K562 (cell line): ENCODE results near the gene CHD5. TPM values are rescaled to one million over a fixed set of nuclear protein-coding genes. Genes with fewer than 3 reads are reported as not detected.
A peak's percentile ranks its signal among the peaks of the same experiment; 100 is the strongest.

Experiments used
- BDP1 ChIP-seq: IDR thresholded peaks from 3 replicates; pipeline ENCODE4 v1.6.1; 2011; ENCODE audit not compliant: insufficient read length, insufficient read depth
- BRCA1 ChIP-seq, 2 experiments: fragments of 450-650 bp in 1 of 2; sonication (generic) in 1 of 2; formaldehyde crosslinking in 1 of 2; IDR thresholded peaks; 2 replicates each; pipeline versions ENCODE4 v1.5.0 to v1.6.1; 2017 to 2020; ENCODE audit warnings: mild to moderate bottlenecking in 1 of 2, missing genetic modification reagents in 1 of 2
- COPS2 ChIP-seq: fragments of 450-650 bp; conservative IDR thresholded peaks from 2 replicates; pipeline ENCODE4 v1.6.1; 2016; ENCODE audit warnings: mild to moderate bottlenecking, moderate library complexity
- E2F6 ChIP-seq, 2 experiments: IDR thresholded peaks; 2 replicates each; pipeline ENCODE4 v1.6.1; 2011; ENCODE audit warnings: borderline replicate concordance in 1 of 2, control low read depth in 1 of 2, low read depth in 1 of 2, low read length in 1 of 2, mild to moderate bottlenecking in 1 of 2, mixed read lengths in 1 of 2, moderate library complexity in 1 of 2; ENCODE audit not compliant: insufficient read depth in 1 of 2, insufficient read length in 1 of 2, poor library complexity in 1 of 2, severe bottlenecking in 1 of 2; ENCODE audit errors: extremely low read depth in 1 of 2
- EGR1 ChIP-seq: fragments of 450-650 bp; conservative IDR thresholded peaks from 2 replicates; pipeline ENCODE4 v1.6.1; 2017; ENCODE audit warnings: mild to moderate bottlenecking
- HDAC1 ChIP-seq, 2 experiments: fragments of 450-650 bp; IDR thresholded peaks; 2 replicates each; pipeline ENCODE4 v1.6.1; 2016 to 2017; ENCODE audit warnings: inconsistent platforms in 1 of 2, mild to moderate bottlenecking in 1 of 2, moderate library complexity in 1 of 2
- IRF2 ChIP-seq: sonication (generic); formaldehyde crosslinking; IDR thresholded peaks from 2 replicates; pipeline ENCODE4 v1.8.1; 2022; ENCODE audit warnings: mild to moderate bottlenecking, missing genetic modification reagents
- KLF1 ChIP-seq: fragments of 450-650 bp; IDR thresholded peaks from 2 replicates; pipeline ENCODE4 v1.6.1; 2016; ENCODE audit warnings: missing genetic modification characterization, missing compliant biosample characterization
- NONO ChIP-seq, 2 experiments: fragments of 200-400 bp in 1 of 2; fragments of 450-650 bp in 1 of 2; formaldehyde crosslinking in 1 of 2; IDR thresholded peaks; 2 replicates each; pipeline ENCODE4 v1.6.1; 2017; ENCODE audit warnings: low read depth in 2 of 2, mild to moderate bottlenecking in 2 of 2, moderate library complexity in 2 of 2, low read length in 1 of 2
- NR3C1 ChIP-seq: sonication (generic); formaldehyde crosslinking; IDR thresholded peaks from 2 replicates; pipeline ENCODE4 v1.8.1; 2022; ENCODE audit warnings: missing genetic modification reagents
- RFX7 ChIP-seq: fragments of 250-450 bp; sonication (Bioruptor Pico); IDR thresholded peaks from 2 replicates; pipeline ENCODE4 v1.5.1; 2021; ENCODE audit warnings: mild to moderate bottlenecking
- SRSF1 ChIP-seq: fragments of 200-400 bp; formaldehyde crosslinking; IDR thresholded peaks from 2 replicates; pipeline ENCODE4 v1.6.1; 2017; ENCODE audit warnings: mild to moderate bottlenecking, low read depth, low read length, moderate library complexity
- SRSF3 ChIP-seq: fragments of 200-400 bp; formaldehyde crosslinking; IDR thresholded peaks from 2 replicates; pipeline ENCODE4 v1.6.1; 2016; ENCODE audit warnings: mild to moderate bottlenecking, low read length, moderate library complexity; ENCODE audit not compliant: insufficient read depth
- TSC22D4 ChIP-seq: fragments of 450-650 bp; IDR thresholded peaks from 2 replicates; pipeline ENCODE4 v1.6.1; 2016; ENCODE audit warnings: missing genetic modification characterization, missing biosample characterization, control low read depth
- USF2 ChIP-seq: sonication (generic); formaldehyde crosslinking; IDR thresholded peaks from 2 replicates; pipeline ENCODE4 v1.5.0; 2020; ENCODE audit warnings: missing genetic modification reagents
- YY1 ChIP-seq, 3 experiments: IDR thresholded peaks; 2 replicates each; pipeline ENCODE4 v1.6.1; 2011; ENCODE audit warnings: low read length in 2 of 3, mild to moderate bottlenecking in 2 of 3, moderate library complexity in 2 of 3, borderline replicate concordance in 1 of 3, control low read depth in 1 of 3, low read depth in 1 of 3; ENCODE audit not compliant: insufficient read depth in 3 of 3, insufficient replicate concordance in 2 of 3, control insufficient read depth in 1 of 3, insufficient read length in 1 of 3; ENCODE audit errors: extremely low read depth in 1 of 3
- ZBTB26 ChIP-seq: fragments of 450-650 bp; formaldehyde crosslinking; IDR thresholded peaks from 2 replicates; pipeline ENCODE4 v1.4.0; 2022; ENCODE audit warnings: missing genetic modification characterization
- ZNF174 ChIP-seq: fragments of 250-450 bp; sonication (Bioruptor Pico); IDR thresholded peaks from 2 replicates; pipeline ENCODE4 v1.4.0; 2020; ENCODE audit warnings: mild to moderate bottlenecking
- ZNF212 ChIP-seq: fragments of 450-650 bp; formaldehyde crosslinking; IDR thresholded peaks from 2 replicates; pipeline ENCODE4 v1.4.0; 2020; ENCODE audit warnings: mild to moderate bottlenecking
- ZNF232 ChIP-seq: sonication (generic); formaldehyde crosslinking; IDR thresholded peaks from 2 replicates; pipeline ENCODE4 v1.8.0; 2022; ENCODE audit warnings: mild to moderate bottlenecking, missing genetic modification reagents
- ZNF324 ChIP-seq: fragments of 250-450 bp; sonication (Bioruptor Pico); IDR thresholded peaks from 2 replicates; pipeline ENCODE4 v1.4.0; 2020; ENCODE audit warnings: mild to moderate bottlenecking
- ZNF75A ChIP-seq: fragments of 450-650 bp; formaldehyde crosslinking; IDR thresholded peaks from 2 replicates; pipeline ENCODE4 v1.4.0; 2020; ENCODE audit warnings: mild to moderate bottlenecking
- polyA plus RNA-seq, 8 experiments: library from polyadenylated mRNA; depleted of rRNA in 4 of 8; stranded (reverse) in 5 of 8; unstranded in 3 of 8; fragments of >200 nt; fragmentation: Nextera tagmentation in 2 of 8; fragmentation: Illumina TruSeq in 1 of 8; extraction: Ambion mirVana in 2 of 8; extraction: Trizol in 1 of 8; gene quantifications; 2 replicates each; pipeline versions ENCODE4 v1.2.1 to v1.2.3, GENCODE V29; 2011 to 2014; ENCODE audit warnings: inconsistent platforms in 1 of 8, missing spikeins in 1 of 8
- total RNA-seq, 7 experiments: library from RNA; depleted of rRNA in 6 of 7; stranded (reverse); fragments of >200 nt in 6 of 7; fragmentation: Illumina TruSeq in 2 of 7; extraction: Trizol in 2 of 7; gene quantifications; 2 replicates each; pipeline versions ENCODE4 v1.2.1 to v1.2.3, GENCODE V29; 2011 to 2021; ENCODE audit warnings: low replicate concordance in 1 of 7
- TF ChIP-seq, protein P1 (sequence below): fragments of 250-450 bp; sonication (Bioruptor Pico); IDR thresholded peaks from 2 replicates; pipeline ENCODE4 v1.9.0; 2021; ENCODE audit warnings: mild to moderate bottlenecking, inconsistent platforms

The CHD5 gene
- total and polyA plus RNA-seq, 9 of the 15 experiments (the other 6 are each of a cell fraction or from before 2014, with no cell fraction given), result 0.03 to 0.52 (median 0.11) TPM; not detected in 2

DNA sequence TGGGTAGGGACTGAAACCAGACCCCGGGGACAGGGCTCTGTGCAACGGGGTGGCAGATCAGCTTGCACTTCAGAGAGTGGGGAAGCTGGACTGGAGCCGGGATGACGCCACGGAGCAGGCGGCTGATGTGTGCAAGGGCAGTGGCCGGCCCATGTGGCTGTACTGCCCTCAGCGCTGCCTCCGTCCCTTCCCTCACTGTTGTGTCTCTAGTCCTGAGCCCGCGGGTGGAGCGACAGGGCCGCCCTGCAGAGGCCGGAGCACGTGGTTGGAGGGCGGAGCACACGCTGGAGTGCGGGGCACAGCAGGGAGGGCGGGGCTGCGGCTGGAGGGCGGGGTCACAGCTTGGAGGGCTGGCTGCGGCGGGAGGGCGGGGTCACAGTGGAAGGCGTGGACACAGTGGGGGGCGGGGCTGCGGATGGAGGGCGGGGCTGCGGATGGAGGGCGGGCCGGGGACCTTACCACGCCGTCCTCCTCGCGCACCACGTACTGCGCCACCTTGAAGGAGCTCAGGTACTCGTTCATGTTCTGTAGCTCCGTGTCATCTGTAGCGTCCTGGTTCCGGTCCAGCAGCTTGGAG lies 52.4 kb downstream of the CHD5 start (continued):
- peak; percentile 95 to 98 for TF ChIP-seq E2F6 (IDR thresholded peaks at IDR 0.05; ENCODE audit: borderline replicate concordance in 1 of 2, extremely low read depth in 1 of 2, insufficient read depth in 1 of 2, insufficient read length in 1 of 2, low read depth in 1 of 2, low read length in 1 of 2, poor library complexity in 1 of 2, severe bottlenecking in 1 of 2)
- TF ChIP-seq KLF1 (tag), result no peak
- peak in 1 of 2 experiments; percentile 62; a peak in 1 of 4 replicates for TF ChIP-seq HDAC1 (IDR thresholded peaks at IDR 0.05)
- TF ChIP-seq COPS2, result no peak
- no peak for TF ChIP-seq ZNF324 (CRISPR knock-in tag)
- no peak for TF ChIP-seq BDP1
- peak; percentile 94 for TF ChIP-seq USF2 (CRISPR knock-in tag)
- TF ChIP-seq NONO (IDR thresholded peaks at IDR 0.05; ENCODE audit: low read depth in 2 of 2, low read length in 1 of 2), result no peak
- no peak for TF ChIP-seq ZNF75A (CRISPR knock-in tag)
- no peak for TF ChIP-seq RFX7 (CRISPR knock-in tag)
- no peak for TF ChIP-seq SRSF1
- peak; percentile 89; the same call in 1 of the 2 replicates for TF ChIP-seq ZNF232 (CRISPR knock-in tag)
- TF ChIP-seq YY1 (IDR thresholded peaks at IDR 0.05; ENCODE audit: borderline replicate concordance in 1 of 3, control insufficient read depth in 1 of 3, extremely low read depth in 1 of 3, insufficient read depth in 3 of 3, insufficient read length in 1 of 3, insufficient replicate concordance in 2 of 3, low read depth in 1 of 3, low read length in 2 of 3), result peak in 1 of 3 experiments; percentile 32
- peak; percentile 61; the same call in 1 of the 2 replicates for TF ChIP-seq NR3C1 (CRISPR knock-in tag)
- no peak for TF ChIP-seq IRF2 (CRISPR knock-in tag)
- no peak for TF ChIP-seq ZNF212
- no peak for TF ChIP-seq TSC22D4 (tag)
- TF ChIP-seq ZBTB26 (CRISPR knock-in tag), result no peak
- TF ChIP-seq SRSF3, result no peak
- no peak; the same call in 1 of the 2 replicates for TF ChIP-seq EGR1
- TF ChIP-seq, protein P1, sequence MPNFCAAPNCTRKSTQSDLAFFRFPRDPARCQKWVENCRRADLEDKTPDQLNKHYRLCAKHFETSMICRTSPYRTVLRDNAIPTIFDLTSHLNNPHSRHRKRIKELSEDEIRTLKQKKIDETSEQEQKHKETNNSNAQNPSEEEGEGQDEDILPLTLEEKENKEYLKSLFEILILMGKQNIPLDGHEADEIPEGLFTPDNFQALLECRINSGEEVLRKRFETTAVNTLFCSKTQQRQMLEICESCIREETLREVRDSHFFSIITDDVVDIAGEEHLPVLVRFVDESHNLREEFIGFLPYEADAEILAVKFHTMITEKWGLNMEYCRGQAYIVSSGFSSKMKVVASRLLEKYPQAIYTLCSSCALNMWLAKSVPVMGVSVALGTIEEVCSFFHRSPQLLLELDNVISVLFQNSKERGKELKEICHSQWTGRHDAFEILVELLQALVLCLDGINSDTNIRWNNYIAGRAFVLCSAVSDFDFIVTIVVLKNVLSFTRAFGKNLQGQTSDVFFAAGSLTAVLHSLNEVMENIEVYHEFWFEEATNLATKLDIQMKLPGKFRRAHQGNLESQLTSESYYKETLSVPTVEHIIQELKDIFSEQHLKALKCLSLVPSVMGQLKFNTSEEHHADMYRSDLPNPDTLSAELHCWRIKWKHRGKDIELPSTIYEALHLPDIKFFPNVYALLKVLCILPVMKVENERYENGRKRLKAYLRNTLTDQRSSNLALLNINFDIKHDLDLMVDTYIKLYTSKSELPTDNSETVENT, result peak; percentile 59; the same call in 1 of the 2 replicates
- no peak for TF ChIP-seq BRCA1 (IDR thresholded peaks at IDR 0.05)
- TF ChIP-seq BRCA1 (CRISPR knock-in tag; IDR thresholded peaks at IDR 0.05), result no peak
- TF ChIP-seq ZNF174, result no peak
